Thyroid gland (tissue), 4 donors: ENCODE results near the gene LSS. TPM values are rescaled to one million over a fixed set of nuclear protein-coding genes. Genes with fewer than 3 reads are reported as not detected.

Source experiments
- DNase-seq, 2 donors: peaks; one replicate each; pipeline ENCODE4 v3.0.0-alpha.2; 2019
- H3K27ac ChIP-seq, 3 donors: fragments of 200-600 bp; sonication (generic); 1 replicate in 2 of 3; 2 replicates in 1 of 3; pipeline ENCODE4 v1.5.1; 2016 to 2019; ENCODE audit warnings: mild to moderate bottlenecking in 1 of 3, moderate library complexity in 1 of 3
- H3K27me3 ChIP-seq: fragments of 200-600 bp; sonication (generic); one replicate; pipeline ENCODE4 v1.5.1; 2019
- H3K36me3 ChIP-seq, 2 donors: fragments of 200-600 bp; sonication (generic); one replicate each; pipeline ENCODE4 v1.5.1; 2016 to 2019
- H3K4me1 ChIP-seq, 2 donors: fragments of 200-600 bp; sonication (generic); one replicate each; pipeline ENCODE4 v1.5.1; 2017 to 2019
- H3K4me3 ChIP-seq, 3 donors: fragments of 200-600 bp; sonication (generic); replicated peaks in 1 of 3; 1 replicate in 2 of 3; 2 replicates in 1 of 3; pipeline ENCODE4 v1.5.1; 2016; ENCODE audit warnings: mild to moderate bottlenecking in 1 of 3
- H3K9me3 ChIP-seq: fragments of 200-600 bp; sonication (generic); one replicate; pipeline ENCODE4 v1.5.1; 2017
- CTCF ChIP-seq, 6 experiments: fragments of 200-600 bp in 3 of 6; fragments of 450-650 bp in 3 of 6; sonication (generic) in 3 of 6; IDR thresholded peaks; one replicate each; pipeline ENCODE4 v1.5.1; 2016 to 2019; ENCODE audit warnings: antibody characterized with exemption in 6 of 6, mild to moderate bottlenecking in 2 of 6, inconsistent platforms in 1 of 6, moderate library complexity in 1 of 6
- POLR2A ChIP-seq, 2 donors: fragments of 450-650 bp; IDR thresholded peaks; one replicate each; pipeline ENCODE4 v1.6.1; 2017; ENCODE audit warnings: antibody characterized with exemption in 2 of 2, mild to moderate bottlenecking in 2 of 2, moderate library complexity in 1 of 2
- WGBS, 2 donors: methylation state at CpG; one replicate each; pipeline ENCODE4 v1.1.5; 2017; 5-methylcytosine and 5-hydroxymethylcytosine counted together
- intact Hi-C: fragments of 100-400 bp; cut with DNase I; formaldehyde crosslinking; loops from one replicate; pipeline ENCODE4 v1.15.1; 2023
- total RNA-seq, 4 donors: library from RNA; depleted of rRNA; stranded (reverse); fragments of >200 nt; gene quantifications; one replicate each; pipeline ENCODE4 v1.2.3, GENCODE V29; 2016

The LSS gene
- total RNA-seq, 4 donors from 2014 or later: 31.4 to 57.7 (median 42.0) TPM

GRCh38 chr21:46159841-46160656 lies 68.5 kb downstream of the LSS start:
- Histone ChIP-seq H3K9me3 (no peaks in the 10 kb centered on the region), H3K27ac (no peak overlapping the region), H3K4me3 (no peak overlapping the region), H3K36me3 (no peaks in the 10 kb centered on the region), H3K4me1 (no peaks in the 10 kb centered on the region), H3K27me3 (no peaks in the 10 kb centered on the region)
- 87 to 98% methylated on average over 14 to 17 of the region's 32 CpGs for WGBS, 2 donors
- intact Hi-C loops: no loop called here
- no peak for TF ChIP-seq CTCF (IDR thresholded peaks at IDR 0.05)
- TF ChIP-seq POLR2A (IDR thresholded peaks at IDR 0.05): no peak
- no peak for DNase-seq

- H3K36me3 ChIP-seq: no peaks in the 10 kb centered on the region
- H3K4me3 ChIP-seq: no peak overlapping the region
- TF ChIP-seq CTCF (IDR thresholded peaks at IDR 0.05) (no peak), POLR2A (IDR thresholded peaks at IDR 0.05) (no peak)
- no peak overlapping the region for H3K27ac ChIP-seq
- H3K27me3 ChIP-seq: no peaks in the 10 kb centered on the region
- intact Hi-C loops: no loop called here
- no peak for DNase-seq
- no peaks in the 10 kb centered on the region for H3K4me1 ChIP-seq
- no peaks in the 10 kb centered on the region for H3K9me3 ChIP-seq
- 93 to 99% methylated on average over 12 of the region's 12 CpGs for WGBS, 2 donors
These were observed 69.2 kb downstream of the LSS start for GRCh38 chr21:46159390-46159789.

DNA sequence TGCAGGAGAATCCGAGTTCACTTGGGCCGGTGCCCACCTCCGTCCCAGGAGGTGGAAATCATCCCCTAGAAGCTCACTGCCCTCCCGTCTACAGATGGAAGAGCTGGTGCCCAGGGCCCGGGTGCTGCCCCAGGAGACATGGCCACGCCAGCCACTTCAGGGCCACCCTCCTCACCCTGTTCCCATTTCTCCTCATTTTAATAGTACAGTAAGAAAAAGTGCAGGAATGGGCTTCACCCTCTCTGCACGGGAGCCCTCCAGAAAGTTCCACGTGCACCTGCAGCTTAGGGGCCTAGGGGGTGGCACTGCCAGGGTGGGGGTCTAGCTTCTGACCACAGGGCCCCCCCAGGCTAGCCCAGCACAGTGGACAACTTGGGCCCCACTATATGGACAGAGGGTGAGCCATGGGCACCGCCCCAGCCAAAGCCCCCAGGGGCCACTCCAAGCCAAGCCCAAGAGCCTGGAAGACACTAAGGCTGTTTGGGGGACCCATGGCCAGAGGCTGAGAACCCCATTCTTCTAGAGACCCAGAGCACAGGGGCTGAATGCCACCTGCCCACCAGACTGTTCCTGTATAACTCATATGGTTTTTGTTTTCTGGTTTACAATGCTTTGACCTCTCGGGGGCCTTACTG lies 69.8 kb downstream of the LSS start:
- no peak overlapping the region for H3K27ac ChIP-seq
- TF ChIP-seq POLR2A (IDR thresholded peaks at IDR 0.05) (no peak), CTCF (IDR thresholded peaks at IDR 0.05) (no peak)
- H3K4me1 ChIP-seq: peaks cover 0 to under 1% of the 10 kb centered on the region in 2 donors
- no peaks in the 10 kb centered on the region for H3K36me3 ChIP-seq
- DNase-seq: no peak
- 90 to 97% methylated on average over 9 to 10 of the region's 10 CpGs for WGBS, 2 donors
- no peaks in the 10 kb centered on the region for H3K9me3 ChIP-seq
- no peak overlapping the region for H3K4me3 ChIP-seq
- H3K27me3 ChIP-seq: no peaks in the 10 kb centered on the region
- intact Hi-C loops: no loop called here

GRCh38 chr21:46157987-46158451 lies 70.6 kb downstream of the LSS start:
- TF ChIP-seq CTCF (IDR thresholded peaks at IDR 0.05) (no peak), POLR2A (IDR thresholded peaks at IDR 0.05) (no peak)
- Histone ChIP-seq H3K4me3 (no peak overlapping the region), H3K9me3 (no peaks in the 10 kb centered on the region), H3K4me1 (peaks cover 6 to 7% of the 10 kb centered on the region in 2 donors), H3K27me3 (no peaks in the 10 kb centered on the region), H3K36me3 (no peaks in the 10 kb centered on the region), H3K27ac (no peak overlapping the region)
- 89 to 93% methylated on average over 11 to 13 of the region's 15 CpGs for WGBS, 2 donors
- intact Hi-C loops: no loop called here
- no peak for DNase-seq
